Raji (cell line): ENCODE results near the gene CDCA4.
A peak's percentile ranks its signal among the peaks of the same experiment; 100 is the strongest.

Source experiments
- POLR2A ChIP-seq: IDR thresholded peaks from 2 replicates; pipeline ENCODE4 v1.6.1; 2011; ENCODE audit warnings: low read depth, low read length, control low read depth; ENCODE audit not compliant: insufficient read depth

Gene CDCA4

GRCh38 chr14:105047283-105048016 is 26.6 kb upstream of the CDCA4 start:
- TF ChIP-seq POLR2A = no peak

GRCh38 chr14:105046891-105047282 is 26.0 kb upstream of the CDCA4 start:
- TF ChIP-seq POLR2A = no peak

- TF ChIP-seq POLR2A = no peak
These were observed 24.9 kb upstream of the CDCA4 start for GRCh38 chr14:105045710-105046326.

- TF ChIP-seq POLR2A = no peak
These were observed 22.8 kb upstream of the CDCA4 start for GRCh38 chr14:105043641-105044040.

GRCh38 chr14:105042813-105043212 is 21.9 kb upstream of the CDCA4 start:
- no peak for TF ChIP-seq POLR2A

GRCh38 chr14:105041841-105042765 is 21.2 kb upstream of the CDCA4 start:
- no peak for TF ChIP-seq POLR2A

- no peak for TF ChIP-seq POLR2A
These were observed 18.7 kb upstream of the CDCA4 start for GRCh38 chr14:105039458-105040205.

GRCh38 chr14:105034315-105035039 is 13.6 kb upstream of the CDCA4 start:
- no peak for TF ChIP-seq POLR2A

GRCh38 chr14:105030836-105031396 is 10.0 kb upstream of the CDCA4 start:
- no peak for TF ChIP-seq POLR2A

- TF ChIP-seq POLR2A = no peak
These were observed 9.3 kb upstream of the CDCA4 start for GRCh38 chr14:105030194-105030593.

GRCh38 chr14:105029402-105029801 is 8.5 kb upstream of the CDCA4 start:
- TF ChIP-seq POLR2A = no peak

- TF ChIP-seq POLR2A = no peak
These were observed 7.5 kb upstream of the CDCA4 start for GRCh38 chr14:105028251-105028927.

- TF ChIP-seq POLR2A = peak; percentile 55; the same call in 1 of the 2 replicates
These were observed 6.1 kb upstream of the CDCA4 start for GRCh38 chr14:105026802-105027563.
